Activated CD8-positive, alpha-beta memory T cell treated with anti-CD3 and anti-CD28 coated beads for 1 hour (primary cell): ENCODE measurements around the gene F2R.
A peak's percentile ranks its signal among the peaks of the same experiment; 100 is the strongest.
"Not testable (repeated sequence)": the region's sequence is repeated elsewhere in the genome, so short reads cannot be mapped to it uniquely, and the experiment has no call there.

ENCODE experiments used
- DNase-seq, 2 donors: peaks; one replicate each; pipeline ENCODE4 v3.0.0-alpha.2; 2020; ENCODE audit warnings: low read depth in 1 of 2; ENCODE audit errors: extremely low read depth in 1 of 2

Gene F2R

GRCh38 chr5:76715736-76716455 is at the start of gene F2R:
TSS of gene F2R (plus strand) at chr5:76716126. CDS start at chr5:76716308, 182 bp downstream.
- DNase-seq, result peak in 1 of 2 donors; percentile 50

GRCh38 chr5:76667495-76667894 is 48.4 kb upstream of the F2R start:
- DNase-seq, result no peak

DNA sequence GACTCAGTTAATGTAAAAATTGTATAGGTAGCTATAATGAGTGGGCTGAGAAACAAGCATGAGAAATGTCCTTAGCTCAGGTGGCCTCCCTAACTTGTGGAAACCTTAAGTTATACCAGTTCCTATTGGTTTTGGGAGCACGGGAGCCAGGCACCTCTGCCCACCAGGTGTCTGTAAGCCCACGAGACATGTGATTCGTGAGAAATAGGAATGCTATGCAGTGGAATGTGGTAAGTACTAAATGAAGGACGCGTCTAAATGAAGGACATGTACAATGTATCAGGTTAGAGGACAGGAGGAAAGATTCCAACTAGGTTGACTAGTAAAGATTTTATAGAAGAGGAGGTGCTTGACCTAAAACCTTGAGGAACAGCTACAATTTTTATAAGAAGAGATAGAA is 46.7 kb upstream of the F2R start:
- DNase-seq, result no peak

- DNase-seq, result no peak
These were observed 45.4 kb upstream of the F2R start for GRCh38 chr5:76670508-76670907.

- no peak for DNase-seq
These were observed 43.7 kb upstream of the F2R start for GRCh38 chr5:76672242-76672641.

DNA sequence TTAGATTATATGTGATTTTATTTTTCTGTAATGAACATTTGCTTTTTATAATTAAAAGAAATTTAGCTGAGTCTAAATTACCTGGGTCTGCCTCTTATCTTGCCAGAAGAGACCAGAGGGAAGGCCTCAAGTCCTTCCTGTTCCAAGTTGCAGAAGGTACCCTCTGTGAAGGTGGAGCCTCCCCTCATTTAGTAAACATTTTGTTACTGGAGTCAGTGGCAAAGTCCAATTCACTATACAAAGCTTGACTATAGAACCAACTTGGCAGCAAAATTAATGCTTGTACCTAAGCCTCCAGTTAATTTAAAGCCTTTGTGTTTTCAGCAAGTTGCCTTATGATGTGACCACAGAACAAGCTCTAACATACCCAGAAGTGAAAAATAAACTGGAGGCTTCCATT is 42.8 kb upstream of the F2R start:
- no peak for DNase-seq

DNA sequence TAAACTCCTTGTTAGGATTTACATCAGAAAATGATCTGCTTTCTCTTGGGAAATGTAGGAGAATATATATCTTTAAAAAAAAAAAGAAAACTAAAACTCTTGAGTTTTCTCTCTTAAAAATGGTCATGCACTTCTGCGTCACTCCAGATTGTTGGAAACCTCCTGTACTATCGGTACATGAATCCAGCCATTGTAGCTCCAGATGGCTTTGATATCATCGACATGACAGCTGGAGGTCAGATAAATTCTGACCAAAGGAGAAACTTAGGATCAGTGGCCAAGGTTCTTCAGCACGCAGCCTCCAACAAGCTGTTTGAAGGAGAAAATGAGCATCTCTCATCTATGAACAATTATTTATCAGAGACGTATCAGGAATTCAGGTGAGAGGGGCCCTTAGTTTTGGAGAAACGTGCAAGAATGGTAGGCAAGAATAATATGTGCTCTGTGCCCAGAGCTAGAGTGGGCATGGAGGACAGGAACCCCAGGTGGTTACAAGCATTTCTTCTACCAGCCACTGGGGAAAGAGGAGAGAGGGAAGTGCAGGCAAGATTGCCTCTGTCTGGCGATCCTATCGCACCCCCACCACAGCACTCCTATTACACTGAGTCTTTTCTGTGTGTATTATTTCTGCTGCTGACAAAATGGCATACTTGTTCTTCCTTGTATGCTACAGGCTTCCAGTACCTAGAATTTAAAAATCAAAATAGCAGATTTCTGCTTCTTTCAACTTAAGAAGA is 41.4 kb upstream of the F2R start:
- no peak for DNase-seq

DNA sequence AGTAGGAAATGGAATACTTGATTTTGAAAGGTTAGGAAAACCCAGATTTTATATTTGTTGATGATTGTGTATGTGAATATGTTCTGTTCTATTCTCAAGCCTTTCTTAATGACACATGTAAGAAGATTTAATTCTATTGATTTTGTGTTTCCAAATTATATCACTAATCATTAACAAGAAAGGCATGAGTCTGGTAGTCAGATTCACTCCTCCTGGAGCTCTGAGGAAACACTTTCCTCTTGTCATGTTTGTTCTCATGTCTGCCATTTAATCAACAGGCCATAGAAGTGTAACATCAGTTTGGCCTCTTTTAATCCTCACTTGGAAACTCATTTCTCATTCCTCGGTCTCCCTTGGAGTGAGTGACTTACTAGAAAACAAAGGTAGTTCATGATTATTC is 40.6 kb upstream of the F2R start:
- DNase-seq, result no peak

DNA sequence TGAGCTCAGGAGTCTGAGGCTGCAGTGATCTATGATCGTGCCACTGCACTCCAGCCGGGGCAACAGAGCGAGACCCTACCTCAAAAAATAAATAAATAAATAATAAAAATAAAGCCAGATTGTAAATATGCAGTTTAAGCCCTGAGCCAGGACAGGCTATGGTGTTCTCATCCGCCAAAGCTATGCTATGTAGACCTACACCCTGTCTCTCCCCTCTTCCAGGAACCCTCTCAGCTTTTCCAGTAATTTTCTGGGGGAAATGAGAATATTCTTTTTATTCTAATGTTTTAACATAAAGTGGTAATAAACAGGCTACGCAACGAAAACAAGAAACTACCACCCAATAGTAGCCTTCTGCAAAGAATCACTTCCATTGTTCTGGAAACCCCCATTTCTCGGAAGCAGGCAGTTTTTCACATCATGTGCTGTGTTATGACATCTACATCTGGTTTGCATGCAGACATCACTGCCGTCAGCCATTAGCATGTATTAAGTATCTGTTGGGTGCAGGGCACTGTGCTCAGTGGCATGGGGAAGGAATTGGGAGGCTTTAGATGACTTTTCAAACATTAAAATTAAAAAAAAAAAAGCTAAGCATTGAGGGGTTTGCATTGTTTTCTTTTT is 38.0 kb upstream of the F2R start:
- DNase-seq, result no peak

DNA sequence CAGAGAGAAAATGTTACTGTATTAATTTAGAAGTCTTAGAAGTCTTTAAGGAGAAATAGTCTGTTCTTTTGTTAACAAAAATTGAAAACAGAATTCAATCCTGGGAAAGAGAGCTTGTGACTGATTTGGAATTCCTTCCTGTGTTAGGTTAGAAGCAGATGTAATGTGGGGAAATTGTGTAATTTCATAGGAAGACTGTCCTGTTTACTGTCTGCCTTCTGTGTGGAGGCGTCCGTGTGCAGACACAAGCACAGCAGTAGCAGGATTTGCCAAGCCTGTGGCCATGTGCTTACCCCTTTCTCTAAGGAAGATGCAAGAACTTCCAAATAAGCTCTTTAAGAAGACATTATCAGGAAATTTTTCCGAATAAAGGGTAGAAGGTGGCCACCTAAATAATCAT is 36.7 kb upstream of the F2R start:
- no peak for DNase-seq

- DNase-seq, result not testable (repeated sequence)
These were observed 35.1 kb upstream of the F2R start for GRCh38 chr5:76680826-76681225.

DNA sequence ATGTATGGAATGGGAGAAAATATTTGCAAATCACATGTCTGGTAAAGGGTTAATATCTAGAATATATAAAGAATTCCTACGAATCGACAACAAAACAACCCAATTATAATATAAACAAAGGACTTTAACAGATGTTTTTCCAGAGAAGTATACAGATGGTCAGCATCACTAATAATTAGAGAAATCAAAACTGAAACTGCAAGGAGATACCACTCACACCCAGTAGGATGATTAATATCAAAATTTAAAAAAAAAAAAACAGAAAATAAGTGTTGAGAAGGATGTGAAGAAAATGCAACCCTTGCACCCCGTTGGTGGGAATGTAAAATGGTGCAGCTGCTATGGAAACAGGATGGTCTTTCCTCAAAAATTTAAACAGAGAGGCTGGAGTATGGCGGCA is 34.6 kb upstream of the F2R start:
- no peak for DNase-seq

- no peak for DNase-seq
These were observed 33.5 kb upstream of the F2R start for GRCh38 chr5:76682387-76682786.

- no peak for DNase-seq
These were observed 31.9 kb upstream of the F2R start for GRCh38 chr5:76683816-76684731.

GRCh38 chr5:76684756-76685519 is 31.0 kb upstream of the F2R start:
- no peak for DNase-seq

GRCh38 chr5:76685704-76686103 is 30.2 kb upstream of the F2R start:
- no peak for DNase-seq

GRCh38 chr5:76688212-76688611 is 27.7 kb upstream of the F2R start:
- no peak for DNase-seq

- no peak for DNase-seq
These were observed 27.1 kb upstream of the F2R start for GRCh38 chr5:76688836-76689235.

DNA sequence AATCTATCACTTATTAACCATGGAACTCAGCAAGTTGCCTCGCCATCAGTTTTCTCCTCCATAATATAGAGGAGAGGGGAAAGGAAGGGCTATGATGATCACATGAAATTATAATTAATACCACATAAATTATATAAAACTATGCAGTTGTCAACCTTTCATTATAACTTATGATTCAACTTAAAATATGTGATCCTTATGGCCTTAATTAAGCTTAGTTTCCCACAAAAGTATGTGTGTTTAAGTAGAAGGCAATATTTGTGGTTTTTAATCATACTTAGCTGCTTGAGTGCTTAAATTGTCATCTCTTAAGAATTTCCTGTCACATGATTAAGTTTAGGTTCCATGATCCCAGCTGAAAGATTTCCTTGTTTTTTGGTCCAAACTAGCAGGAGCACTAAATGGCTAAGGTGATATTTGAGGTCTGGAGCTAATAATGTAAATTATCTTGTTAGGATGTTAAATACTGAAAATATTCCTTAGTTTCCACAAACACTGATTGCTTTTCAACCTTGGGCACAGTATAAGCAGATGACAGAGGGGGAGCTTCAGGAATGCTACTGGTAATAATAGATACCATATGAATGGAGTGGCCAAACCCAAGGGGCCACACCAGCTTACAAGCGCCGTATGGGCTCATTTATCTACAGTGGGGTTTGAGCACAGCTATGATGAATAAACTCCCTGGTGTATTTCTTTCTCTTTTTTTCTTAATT is 26.4 kb upstream of the F2R start:
- no peak for DNase-seq
